ENCODE measurements around the gene ANKRD65. TPM values are rescaled to one million over a fixed set of nuclear protein-coding genes. Genes with fewer than 3 reads are reported as not detected.

The ANKRD65 gene
- total RNA-seq, 1 donor from 2014 or later: 3.2 TPM

DNA sequence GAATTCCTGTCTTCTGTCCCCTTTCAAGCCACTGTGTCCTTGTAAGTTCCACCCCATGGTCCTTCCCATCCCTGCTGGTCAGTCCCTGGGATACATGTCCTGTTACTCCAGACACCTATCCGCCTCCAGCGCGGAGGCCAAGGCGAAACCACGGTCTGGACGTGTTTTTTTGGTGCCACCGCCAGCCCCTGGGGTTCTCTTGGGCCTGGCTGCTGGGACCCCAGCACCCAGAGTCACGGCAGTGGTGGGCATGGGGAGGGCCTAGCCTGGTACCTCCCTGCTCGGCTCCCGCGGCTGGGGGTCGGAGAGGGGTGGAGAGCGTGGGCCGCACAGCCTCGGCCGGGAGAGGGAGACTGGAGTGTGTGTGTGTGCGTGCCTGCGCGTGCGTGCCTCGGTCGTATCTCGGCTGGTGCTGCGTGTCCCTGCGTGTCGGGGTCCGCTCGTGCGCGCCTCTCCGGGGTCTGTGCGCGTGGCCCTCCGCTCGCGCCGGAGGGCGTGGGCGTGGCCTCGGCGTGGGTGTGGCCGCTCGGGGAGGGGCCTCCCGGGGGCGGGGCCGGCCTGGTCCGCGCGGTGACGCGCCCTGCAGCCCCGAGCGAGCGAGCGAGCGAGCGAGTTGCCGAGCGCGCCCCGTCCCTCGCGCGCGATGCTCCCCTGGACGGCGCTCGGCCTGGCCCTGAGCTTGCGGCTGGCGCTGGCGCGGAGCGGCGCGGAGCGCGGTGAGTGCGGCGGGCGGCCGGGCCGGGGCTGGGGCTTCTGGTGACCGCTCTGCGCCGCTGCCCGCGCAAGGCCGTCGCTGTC, 14.2 kb upstream of the ANKRD65 start, which contains the start of gene VWA1:
TSS of gene VWA1 (plus strand) at position 585 of the 798 bp plus-strand sequence. CDS start at position 644, 59 bp downstream.
- Histone ChIP-seq H3K4me1 (peaks cover 73% of the 10 kb centered on the region), H3K27me3 (no peaks in the 10 kb centered on the region), H3K9me3 (no peaks in the 10 kb centered on the region), H3K36me3 (no peaks in the 10 kb centered on the region), H3K27ac (peak within 1 kb of the TSS; percentile 90), H3K4me3 (peak within 1 kb of the TSS; percentile 56 to 84)
- TF ChIP-seq POLR2A (IDR thresholded peaks at IDR 0.05) (peak in 1 of 2 donors; percentile 24), POLR2AphosphoS5 (IDR thresholded peaks at IDR 0.05; ENCODE audit: insufficient read depth in 1 of 2, low read depth in 1 of 2) (peak in 1 of 2 donors; percentile 64), CTCF (IDR thresholded peaks at IDR 0.05) (no peak)
- no peak for DNase-seq (ENCODE audit: extremely low spot score in 2 of 2)
- intact Hi-C loops (cut with DNase I): no loop called here

DNA sequence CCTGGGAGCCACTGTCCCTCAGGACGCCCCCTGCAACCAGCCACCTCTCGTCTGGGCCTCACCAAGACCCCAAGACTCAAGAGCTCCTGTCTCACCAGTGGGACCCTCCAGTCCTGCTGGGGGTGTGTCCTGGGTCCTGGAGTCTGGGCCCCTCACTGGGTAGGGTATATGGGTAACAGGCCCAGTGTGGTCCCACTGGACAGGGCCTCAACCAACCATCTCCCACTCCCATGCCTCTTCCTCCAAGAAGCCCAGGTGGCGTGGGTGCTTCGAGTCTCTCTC, 13.7 kb upstream of the ANKRD65 start:
- Histone ChIP-seq H3K4me3 (peak overlapping the region; percentile 56 to 84), H3K4me1 (peaks cover 77% of the 10 kb centered on the region), H3K36me3 (no peaks in the 10 kb centered on the region), H3K9me3 (no peaks in the 10 kb centered on the region), H3K27ac (peak overlapping the region; percentile 90), H3K27me3 (no peaks in the 10 kb centered on the region)
- intact Hi-C loops (cut with DNase I): no loop called here
- TF ChIP-seq POLR2AphosphoS5 (IDR thresholded peaks at IDR 0.05; ENCODE audit: insufficient read depth in 1 of 2, low read depth in 1 of 2) (no peak), CTCF (IDR thresholded peaks at IDR 0.05) (no peak)
- no peak for DNase-seq (ENCODE audit: extremely low spot score in 2 of 2)

DNA sequence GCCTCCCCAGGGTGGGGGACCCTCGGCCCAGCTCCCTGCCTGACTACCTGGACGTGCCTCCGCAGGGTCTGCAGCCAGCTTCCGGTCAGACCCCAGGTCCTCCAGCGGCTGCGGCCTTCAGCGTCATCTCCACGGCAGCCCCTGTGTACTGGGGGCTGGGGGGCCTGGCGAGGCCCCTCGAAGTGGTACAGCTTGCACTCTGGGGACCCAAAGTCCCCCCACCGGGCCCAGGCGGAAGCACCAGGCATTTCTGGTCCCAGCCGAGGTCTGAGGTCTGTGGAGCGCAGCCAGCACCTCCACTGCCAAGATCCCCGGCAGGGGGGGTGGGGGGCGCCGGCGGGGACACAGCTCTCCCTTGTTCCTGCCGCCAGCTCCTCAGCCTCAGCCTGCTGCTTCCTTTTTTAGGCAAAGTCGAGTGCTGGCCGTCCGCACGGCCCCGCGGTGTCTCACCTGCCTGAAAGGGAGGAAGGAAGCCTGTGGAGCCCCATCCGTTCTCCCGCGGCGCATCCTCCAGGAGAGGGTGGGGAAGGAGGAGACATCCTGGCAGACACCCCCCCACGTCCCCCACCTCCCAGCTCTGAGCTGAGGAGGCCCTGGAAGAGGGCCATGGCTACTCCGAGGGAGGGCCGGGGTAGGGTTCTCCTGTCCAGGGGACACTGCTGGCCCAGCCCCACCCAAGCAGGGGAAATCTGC, 13.2 kb upstream of the ANKRD65 start:
- no peak for DNase-seq (ENCODE audit: extremely low spot score in 2 of 2)
- H3K4me1 ChIP-seq: peaks cover 82% of the 10 kb centered on the region
- peak overlapping the region; percentile 90 for H3K27ac ChIP-seq
- H3K36me3 ChIP-seq: no peaks in the 10 kb centered on the region
- TF ChIP-seq POLR2AphosphoS5 (IDR thresholded peaks at IDR 0.05; ENCODE audit: insufficient read depth in 1 of 2, low read depth in 1 of 2) (peak in 1 of 2 donors; percentile 16), POLR2A (IDR thresholded peaks at IDR 0.05) (no peak), CTCF (IDR thresholded peaks at IDR 0.05) (peak in 1 of 3 experiments; percentile 13)
- intact Hi-C loops (cut with DNase I): no loop called here
- no peaks in the 10 kb centered on the region for H3K27me3 ChIP-seq
- peak overlapping the region; percentile 56 to 84 for H3K4me3 ChIP-seq
- no peaks in the 10 kb centered on the region for H3K9me3 ChIP-seq

DNA sequence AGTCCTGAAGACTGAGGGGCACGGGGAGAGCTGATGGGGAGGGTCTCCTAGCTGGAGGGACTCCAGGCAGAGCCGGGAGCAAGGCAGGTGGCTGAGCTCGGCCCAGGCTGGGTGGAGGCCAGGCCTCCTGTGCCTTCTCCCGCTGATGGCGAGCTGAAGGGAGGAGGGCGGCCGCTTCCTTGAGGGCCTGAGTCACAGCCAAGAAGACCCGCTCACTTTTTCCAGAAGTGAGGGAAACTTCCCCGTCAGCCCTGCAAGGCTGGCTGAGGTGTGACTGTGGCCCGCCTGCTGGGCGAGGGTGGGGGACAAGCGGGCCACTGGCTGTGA, 12.7 kb upstream of the ANKRD65 start:
- intact Hi-C loops (cut with DNase I): no loop called here
- H3K27ac ChIP-seq: peak overlapping the region; percentile 90
- H3K9me3 ChIP-seq: no peaks in the 10 kb centered on the region
- H3K27me3 ChIP-seq: no peaks in the 10 kb centered on the region
- H3K4me1 ChIP-seq: peaks cover 86% of the 10 kb centered on the region
- H3K36me3 ChIP-seq: no peaks in the 10 kb centered on the region
- peak overlapping the region; percentile 56 to 84 for H3K4me3 ChIP-seq
- no peak for TF ChIP-seq POLR2A (IDR thresholded peaks at IDR 0.05)
- TF ChIP-seq CTCF (IDR thresholded peaks at IDR 0.05): no peak
- peak in 1 of 2 donors; percentile 9 for TF ChIP-seq POLR2AphosphoS5 (IDR thresholded peaks at IDR 0.05; ENCODE audit: insufficient read depth in 1 of 2, low read depth in 1 of 2)
- no peak for DNase-seq (ENCODE audit: extremely low spot score in 2 of 2)
